Calu3 (cell line): Measurements from ENCODE around the gene ANKMY1. TPM values are rescaled to one million over a fixed set of nuclear protein-coding genes. Genes with fewer than 3 reads are reported as not detected.

ENCODE experiments used
- BruUV-seq: library from RNA; stranded (reverse); fragments of 400-500 nt; replicated peaks from 2 replicates; lab custom pipeline; 2021; lab: Mats Ljungman, UMichigan
- CTCF ChIA-PET: fragments of 300-600 bp; sonication (Branson Sonifier 250); formaldehyde crosslinking; loops from one replicate; lab custom pipeline; 2022; ENCODE audit warnings: antibody characterized with exemption; lab: Charles Lee
- DNase-seq: peaks from one replicate; pipeline ENCODE4 v3.0.0; 2022
- H3K27ac Mint-ChIP-seq: one replicate; pipeline ENCODE4 v1.8.0; 2022; ENCODE audit warnings: mixed read lengths; ENCODE audit not compliant: unreplicated experiment
- H3K27me3 Mint-ChIP-seq: one replicate; pipeline ENCODE4 v1.8.0; 2022; ENCODE audit warnings: mixed read lengths; ENCODE audit not compliant: unreplicated experiment
- H3K36me3 Mint-ChIP-seq: one replicate; pipeline ENCODE4 v1.8.0; 2022; ENCODE audit warnings: mild to moderate bottlenecking, moderate library complexity, mixed read lengths; ENCODE audit not compliant: insufficient read depth, unreplicated experiment
- H3K4me1 Mint-ChIP-seq: one replicate; pipeline ENCODE4 v1.8.0; 2022; ENCODE audit warnings: mild to moderate bottlenecking, low read depth, mixed read lengths; ENCODE audit not compliant: unreplicated experiment
- H3K4me3 Mint-ChIP-seq: one replicate; pipeline ENCODE4 v1.8.0; 2022; ENCODE audit warnings: mild to moderate bottlenecking, low read depth, moderate library complexity, mixed read lengths; ENCODE audit not compliant: unreplicated experiment
- H3K9me3 Mint-ChIP-seq: one replicate; pipeline ENCODE4 v1.8.0; 2022; ENCODE audit warnings: low read depth, mixed read lengths; ENCODE audit not compliant: unreplicated experiment
- intact Hi-C: fragments of 100-400 bp; cut with micrococcal nuclease; formaldehyde crosslinking; loops from one replicate; pipeline ENCODE4 v1.10.0; 2022; ENCODE audit not compliant: unreplicated experiment
- total RNA-seq: library from RNA; stranded (reverse); gene quantifications from 2 replicates; pipeline ENCODE4 v1.2.3, GENCODE V29; 2022
- TF ChIP-seq, protein P1 (sequence below): fragments of 200-600 bp; IDR thresholded peaks from one replicate; pipeline ENCODE4 v1.8.0; 2022; ENCODE audit warnings: antibody characterized with exemption; ENCODE audit not compliant: unreplicated experiment

Gene ANKMY1
- total RNA-seq, 1 experiment from 2014 or later = 38.2 TPM

GRCh38 chr2:240520974-240521350, 36.8 kb downstream of the ANKMY1 start:
- BruUV-seq = no TSS peak
- no peaks in the 10 kb centered on the region for H3K27me3 Mint-ChIP-seq
- TF ChIP-seq, protein P1, sequence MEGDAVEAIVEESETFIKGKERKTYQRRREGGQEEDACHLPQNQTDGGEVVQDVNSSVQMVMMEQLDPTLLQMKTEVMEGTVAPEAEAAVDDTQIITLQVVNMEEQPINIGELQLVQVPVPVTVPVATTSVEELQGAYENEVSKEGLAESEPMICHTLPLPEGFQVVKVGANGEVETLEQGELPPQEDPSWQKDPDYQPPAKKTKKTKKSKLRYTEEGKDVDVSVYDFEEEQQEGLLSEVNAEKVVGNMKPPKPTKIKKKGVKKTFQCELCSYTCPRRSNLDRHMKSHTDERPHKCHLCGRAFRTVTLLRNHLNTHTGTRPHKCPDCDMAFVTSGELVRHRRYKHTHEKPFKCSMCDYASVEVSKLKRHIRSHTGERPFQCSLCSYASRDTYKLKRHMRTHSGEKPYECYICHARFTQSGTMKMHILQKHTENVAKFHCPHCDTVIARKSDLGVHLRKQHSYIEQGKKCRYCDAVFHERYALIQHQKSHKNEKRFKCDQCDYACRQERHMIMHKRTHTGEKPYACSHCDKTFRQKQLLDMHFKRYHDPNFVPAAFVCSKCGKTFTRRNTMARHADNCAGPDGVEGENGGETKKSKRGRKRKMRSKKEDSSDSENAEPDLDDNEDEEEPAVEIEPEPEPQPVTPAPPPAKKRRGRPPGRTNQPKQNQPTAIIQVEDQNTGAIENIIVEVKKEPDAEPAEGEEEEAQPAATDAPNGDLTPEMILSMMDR = no peak
- H3K9me3 Mint-ChIP-seq = no peaks in the 10 kb centered on the region
- H3K36me3 Mint-ChIP-seq = peaks cover 34% of the 10 kb centered on the region
- CTCF ChIA-PET = no interaction called here
- DNase-seq = no peak
- H3K27ac Mint-ChIP-seq = peak overlapping the region; percentile 6
- H3K4me1 Mint-ChIP-seq = no peaks in the 10 kb centered on the region
- intact Hi-C loops = no loop called here
- peak overlapping the region; percentile 4 for H3K4me3 Mint-ChIP-seq

DNA sequence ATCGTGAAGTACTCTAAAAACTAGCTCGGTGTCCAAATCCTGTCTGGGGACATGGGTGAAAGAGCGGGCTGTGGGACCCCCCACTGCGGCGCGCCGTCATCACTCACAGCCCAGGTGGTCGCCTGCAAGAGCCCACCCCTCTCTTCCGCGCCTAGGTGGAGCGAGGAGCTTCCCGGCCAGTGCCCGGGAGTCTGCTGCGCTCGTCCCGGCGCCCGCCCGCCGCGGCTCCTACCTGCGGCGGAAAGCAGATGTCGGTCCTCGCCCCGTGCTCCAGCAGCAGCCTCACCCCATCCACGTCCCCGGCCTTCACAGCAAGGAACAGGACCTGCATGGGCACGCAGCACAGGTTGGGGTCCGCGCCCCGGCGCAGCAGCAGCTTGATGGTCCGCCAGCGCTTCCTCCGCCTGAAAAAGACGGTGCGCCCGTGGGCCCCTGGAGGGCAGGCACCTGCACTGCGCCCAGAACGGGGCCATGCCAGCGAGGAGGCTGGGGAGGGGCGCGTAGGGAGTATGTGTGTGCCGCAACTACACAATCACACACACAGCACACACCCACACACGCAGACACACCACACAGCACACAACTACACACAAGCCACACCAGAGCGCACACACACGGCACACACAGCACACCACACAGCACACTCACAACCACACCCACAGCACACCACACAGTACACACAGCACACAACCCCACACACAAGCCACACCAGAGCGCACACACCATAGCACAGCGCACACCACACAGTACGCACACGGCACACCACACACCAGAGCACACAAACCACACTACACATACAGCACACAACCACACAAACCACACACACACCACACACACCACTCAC, 37.4 kb downstream of the ANKMY1 start:
- no peaks in the 10 kb centered on the region for H3K27me3 Mint-ChIP-seq
- CTCF ChIA-PET = no interaction called here
- DNase-seq = no peak
- peak overlapping the region; percentile 4 for H3K4me3 Mint-ChIP-seq
- BruUV-seq = no TSS peak
- no peaks in the 10 kb centered on the region for H3K4me1 Mint-ChIP-seq
- H3K36me3 Mint-ChIP-seq = peaks cover 33% of the 10 kb centered on the region
- intact Hi-C loops = no loop called here
- no peaks in the 10 kb centered on the region for H3K9me3 Mint-ChIP-seq
- peak overlapping the region; percentile 6 for H3K27ac Mint-ChIP-seq
- TF ChIP-seq, protein P1 = no peak

- intact Hi-C loops = loop anchor here (5.0 kb wide), 1 partner anchor 193 kb away; no protein-coding TSS in a partner anchor
- TF ChIP-seq, protein P1 = no peak
- DNase-seq = no peak
- Mint-ChIP-seq H3K36me3 (peaks cover 27% of the 10 kb centered on the region), H3K9me3 (no peaks in the 10 kb centered on the region), H3K27me3 (no peaks in the 10 kb centered on the region), H3K4me3 (no peak overlapping the region), H3K27ac (no peak overlapping the region), H3K4me1 (peaks cover under 1% of the 10 kb centered on the region)
- CTCF ChIA-PET = no interaction called here
- BruUV-seq = no TSS peak
These were observed 38.2 kb downstream of the ANKMY1 start for GRCh38 chr2:240519396-240520129.

DNA sequence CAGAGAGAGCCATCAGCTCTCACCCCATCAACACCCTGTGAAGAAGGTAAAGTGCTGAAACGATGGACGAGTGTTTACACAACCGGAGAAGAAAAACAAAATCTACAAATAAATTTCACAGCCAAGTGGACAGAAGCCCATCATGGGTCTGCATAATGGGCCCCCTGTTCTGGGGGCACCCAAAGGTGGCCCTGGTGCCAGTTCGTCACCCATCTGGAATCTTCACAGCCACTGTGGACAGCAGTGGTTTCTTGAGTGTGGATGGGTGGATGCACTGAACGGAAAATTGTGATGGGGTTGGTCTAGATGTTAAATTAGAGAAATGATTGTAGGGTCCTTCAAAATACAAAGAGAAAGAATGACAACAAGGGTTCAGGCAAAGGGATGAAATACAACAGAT, 38.8 kb downstream of the ANKMY1 start:
- intact Hi-C loops = loop anchor here (5.0 kb wide), 1 partner anchor 193 kb away; no protein-coding TSS in a partner anchor
- no peak overlapping the region for H3K27ac Mint-ChIP-seq
- no peak for DNase-seq
- BruUV-seq = no TSS peak
- peaks cover 26% of the 10 kb centered on the region for H3K36me3 Mint-ChIP-seq
- peaks cover 6% of the 10 kb centered on the region for H3K4me1 Mint-ChIP-seq
- CTCF ChIA-PET = no interaction called here
- TF ChIP-seq, protein P1 = no peak
- H3K4me3 Mint-ChIP-seq = no peak overlapping the region
- H3K9me3 Mint-ChIP-seq = no peaks in the 10 kb centered on the region
- no peaks in the 10 kb centered on the region for H3K27me3 Mint-ChIP-seq
